ENCODE measurements around the gene HOXB1.
"Not testable (repeated sequence)": the region's sequence is repeated elsewhere in the genome, so short reads cannot be mapped to it uniquely, and the experiment has no call there.

Gene HOXB1

DNA sequence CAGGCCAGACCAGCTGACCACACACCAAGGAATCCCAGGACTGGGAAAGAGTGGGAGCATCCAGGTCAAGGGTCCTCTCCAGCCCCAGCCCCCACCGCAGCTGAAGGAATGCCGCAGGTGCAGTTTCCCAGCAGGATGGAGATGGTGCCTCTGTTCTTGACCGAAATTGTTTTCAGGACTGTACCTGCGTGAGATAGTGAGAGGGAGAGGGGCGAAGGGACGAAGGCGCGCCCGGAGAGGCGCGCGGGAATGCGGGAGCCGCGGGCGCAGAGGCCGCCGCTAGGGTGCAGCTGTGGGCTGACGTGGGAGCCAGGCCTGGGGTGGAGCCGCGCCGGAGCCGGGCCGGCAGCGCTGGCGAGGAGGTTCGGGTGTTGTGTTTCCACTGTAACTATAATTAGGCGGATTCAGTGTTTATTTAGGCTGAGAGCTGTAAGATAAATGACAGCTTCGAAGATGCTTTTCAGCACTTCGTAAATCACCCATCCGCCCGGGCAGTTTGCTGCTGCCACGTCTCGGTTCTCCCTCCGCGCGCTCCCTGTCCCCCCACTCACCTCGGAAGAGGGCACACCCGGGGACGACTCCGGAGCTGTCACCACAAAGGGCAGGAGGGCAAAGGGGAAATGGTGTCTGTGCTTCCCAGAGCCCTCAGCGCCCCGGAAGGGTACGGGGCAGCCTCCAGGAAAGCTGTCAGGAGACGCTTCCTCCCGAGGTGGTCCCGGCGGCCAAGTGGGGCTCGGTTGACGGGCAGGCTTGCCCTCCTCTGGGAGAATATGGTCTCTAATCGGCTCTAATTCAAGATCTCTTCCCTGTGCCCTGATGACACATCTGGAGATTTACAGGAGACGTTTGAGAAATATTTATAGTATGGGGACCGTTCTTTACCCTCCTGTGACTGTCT, 38.2 kb downstream of the HOXB1 start:
- peak; percentile 79 for DNase-seq

DNA sequence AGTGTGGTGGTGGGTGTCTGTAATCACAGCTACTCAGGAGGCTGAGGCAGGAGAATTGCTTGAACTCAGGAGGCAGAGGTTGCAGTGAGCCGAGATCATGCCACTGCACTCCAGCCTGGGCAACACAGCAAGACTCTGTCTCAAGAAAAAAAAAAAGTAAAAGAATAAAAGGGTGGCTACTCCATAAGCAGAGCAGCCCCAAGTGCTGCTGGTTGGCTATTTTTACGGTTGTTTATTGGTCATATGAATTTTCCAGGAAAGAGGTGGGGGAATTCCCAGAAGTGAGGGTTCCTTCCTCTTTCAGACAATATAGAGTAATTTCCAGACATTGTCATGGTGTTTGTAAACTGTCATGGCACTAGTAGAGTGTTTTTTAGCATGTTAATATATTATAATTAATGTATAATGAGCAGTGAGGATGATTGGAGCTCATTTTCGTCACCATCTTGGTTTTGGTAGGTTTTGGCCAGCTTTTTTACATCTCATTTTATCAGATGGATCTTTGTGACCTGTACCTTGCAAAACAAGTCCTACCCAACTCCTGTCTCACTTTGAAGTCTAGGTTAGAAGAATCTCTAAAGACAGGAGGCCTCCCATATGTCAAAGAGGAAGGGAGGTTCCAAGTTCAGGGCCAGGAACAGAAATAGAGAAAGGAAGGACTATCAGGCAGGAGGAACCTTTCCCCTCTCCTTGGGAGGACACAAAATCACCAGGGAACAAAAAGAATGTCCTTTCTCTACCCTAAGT, 39.1 kb downstream of the HOXB1 start:
- no peak for DNase-seq

DNA sequence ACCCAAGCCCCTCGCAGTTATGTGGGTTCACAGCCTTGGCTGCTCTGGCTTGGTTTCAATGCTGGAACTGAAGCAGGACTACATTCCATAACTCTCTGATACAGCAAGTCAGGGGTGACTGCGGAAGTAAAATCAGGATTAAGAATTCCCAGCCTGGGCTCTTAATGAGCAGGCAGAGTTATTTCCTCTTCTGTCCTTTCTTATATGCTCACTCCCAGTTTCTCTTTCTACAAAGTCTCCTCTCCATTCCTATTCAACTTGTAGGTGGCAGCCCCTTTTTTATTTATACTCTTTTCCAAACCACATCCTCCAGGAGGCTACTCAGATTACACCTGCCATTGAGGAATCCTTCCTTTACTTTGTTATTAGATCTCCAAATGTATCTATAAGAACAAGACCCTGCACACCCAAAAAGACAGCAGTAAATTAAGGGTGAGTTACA, 40.3 kb downstream of the HOXB1 start:
- no peak for DNase-seq

DNA sequence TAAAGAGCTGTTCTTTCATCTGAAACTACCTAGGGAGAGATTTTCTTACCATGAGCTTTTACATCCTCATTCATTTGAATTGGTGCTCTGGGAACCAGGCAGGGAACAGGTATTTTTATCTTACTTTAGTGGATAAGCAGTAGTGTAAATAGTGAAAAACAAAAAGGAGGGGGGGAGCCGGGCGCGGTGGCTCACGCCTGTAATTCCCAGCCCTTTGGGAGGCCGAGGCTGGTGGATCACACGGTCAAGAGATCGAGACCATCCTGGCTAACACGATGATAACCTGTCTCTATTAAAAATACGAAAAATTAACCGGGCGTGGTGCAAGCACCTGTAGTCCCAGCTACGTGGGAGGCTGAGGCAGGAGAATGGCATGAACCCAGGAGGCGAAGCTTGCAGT, 41.0 kb downstream of the HOXB1 start:
- no peak for DNase-seq

DNA sequence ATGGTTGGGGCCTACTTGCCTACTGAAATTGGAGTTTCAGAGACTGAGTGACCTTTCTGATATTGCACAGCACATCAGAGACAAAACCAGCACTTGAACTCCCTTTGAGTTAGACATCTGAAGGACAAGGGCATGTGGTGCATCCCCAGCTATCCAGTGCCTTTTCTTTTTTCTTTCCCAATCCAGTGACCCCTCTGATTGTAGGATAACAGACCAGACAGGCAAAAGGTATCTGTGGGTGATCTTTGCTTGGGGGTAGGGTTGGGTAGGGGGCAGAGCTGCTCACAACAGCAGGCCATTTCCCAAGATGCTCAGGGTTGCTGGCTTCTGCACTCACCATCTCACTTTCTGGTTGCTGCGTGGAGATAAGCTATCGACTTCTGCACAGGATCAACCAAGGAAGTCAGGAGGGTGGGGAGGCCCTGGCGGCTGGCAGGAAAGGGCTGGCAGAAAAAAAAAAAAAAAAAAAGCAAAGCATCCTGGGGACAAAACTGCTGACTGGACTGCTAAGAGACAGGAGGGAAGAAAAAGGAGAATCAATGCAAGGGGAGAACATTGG, 42.2 kb downstream of the HOXB1 start:
- DNase-seq = no peak

GRCh38 chr17:48487221-48487620, 43.6 kb downstream of the HOXB1 start:
- no peak for DNase-seq

- DNase-seq = no peak
These were observed 44.3 kb downstream of the HOXB1 start for GRCh38 chr17:48486557-48486956.

DNA sequence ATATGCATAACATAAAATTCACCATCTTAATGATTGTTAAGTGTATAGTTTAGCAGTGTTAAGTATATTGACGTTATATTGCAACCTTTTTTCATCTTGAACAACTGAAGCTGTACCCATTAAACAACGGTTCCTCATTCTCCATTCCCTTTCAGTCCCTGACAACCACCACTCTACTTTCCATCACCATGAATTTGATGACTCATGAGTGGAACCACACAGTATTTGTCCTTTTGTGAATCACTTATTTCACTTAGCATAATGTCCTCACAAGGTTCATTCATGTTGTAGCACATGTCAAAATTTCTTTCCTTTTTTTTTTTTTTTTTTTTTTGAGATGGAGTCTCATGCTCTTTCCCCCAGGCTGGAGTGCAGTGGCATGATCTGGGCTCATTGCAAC, 46.0 kb downstream of the HOXB1 start:
- no peak for DNase-seq

GRCh38 chr17:48484256-48484655, 46.6 kb downstream of the HOXB1 start:
- DNase-seq = no peak

DNA sequence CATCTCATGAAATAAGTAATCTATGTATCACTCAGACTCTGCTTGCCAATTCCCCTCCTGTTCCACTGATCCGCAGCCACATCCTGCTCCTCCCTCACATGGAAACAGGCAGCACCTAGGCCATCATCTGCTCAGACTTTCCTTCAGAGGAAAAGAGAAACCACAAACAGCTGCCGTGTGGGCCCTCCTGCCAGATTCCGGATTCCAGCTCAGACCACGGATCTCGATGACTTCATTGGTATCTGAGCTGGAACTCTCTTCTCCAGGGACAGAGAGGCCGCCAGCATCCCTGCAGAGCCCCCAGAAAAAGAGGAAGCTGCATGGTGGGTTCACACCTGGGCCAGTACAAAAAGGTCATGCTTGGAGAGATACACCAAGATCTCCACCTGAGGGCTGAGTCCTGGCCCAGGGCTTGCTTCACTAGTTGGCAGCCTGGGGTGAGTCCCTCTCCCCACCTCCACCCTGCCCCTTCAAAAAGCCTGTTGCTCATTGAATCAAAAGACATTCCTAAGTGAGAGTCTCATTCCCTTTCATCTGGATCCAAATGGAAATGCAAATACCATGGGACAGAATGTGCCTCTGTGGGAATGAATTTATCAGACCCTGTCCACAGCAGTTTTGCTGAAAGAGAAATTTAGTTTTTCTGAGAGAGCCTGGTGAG, 47.2 kb downstream of the HOXB1 start:
- DNase-seq = peak; percentile 76

DNA sequence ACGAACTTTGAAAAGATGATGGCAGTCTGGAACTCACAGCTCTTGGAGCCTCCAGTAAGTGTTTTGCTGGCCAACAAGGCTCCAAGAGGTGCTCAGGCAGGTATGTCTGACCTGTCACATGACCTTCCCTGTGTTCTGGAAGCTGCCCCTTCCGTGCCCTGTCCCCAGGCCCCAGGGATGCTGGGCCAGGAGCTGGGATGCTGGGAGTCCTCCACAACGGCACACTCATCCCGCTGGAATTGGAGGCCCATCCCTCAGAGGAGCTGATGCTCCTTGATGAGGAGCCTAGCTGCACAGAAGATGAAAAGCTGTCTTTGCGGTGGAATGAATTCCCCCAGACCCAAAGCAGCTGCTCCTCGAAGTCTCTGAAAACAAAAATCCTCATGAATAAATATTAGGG, 47.8 kb downstream of the HOXB1 start:
- no peak for DNase-seq

- DNase-seq = not testable (repeated sequence)
These were observed 48.5 kb downstream of the HOXB1 start for GRCh38 chr17:48482301-48482700.

GRCh38 chr17:48479014-48479402, 51.8 kb downstream of the HOXB1 start:
- DNase-seq = no peak

All from NCI-H2029 (cell line).